Inflammatory macrophage (primary cell): Measurements from ENCODE around the gene NAV2.
"Not testable (repeated sequence)": the region's sequence is repeated elsewhere in the genome, so short reads cannot be mapped to it uniquely, and the experiment has no call there.

Experiments
- DNase-seq, 2 donors: peaks; one replicate each; pipeline ENCODE4 v3.0.0-alpha.2; 2020 to 2022

Gene NAV2

DNA sequence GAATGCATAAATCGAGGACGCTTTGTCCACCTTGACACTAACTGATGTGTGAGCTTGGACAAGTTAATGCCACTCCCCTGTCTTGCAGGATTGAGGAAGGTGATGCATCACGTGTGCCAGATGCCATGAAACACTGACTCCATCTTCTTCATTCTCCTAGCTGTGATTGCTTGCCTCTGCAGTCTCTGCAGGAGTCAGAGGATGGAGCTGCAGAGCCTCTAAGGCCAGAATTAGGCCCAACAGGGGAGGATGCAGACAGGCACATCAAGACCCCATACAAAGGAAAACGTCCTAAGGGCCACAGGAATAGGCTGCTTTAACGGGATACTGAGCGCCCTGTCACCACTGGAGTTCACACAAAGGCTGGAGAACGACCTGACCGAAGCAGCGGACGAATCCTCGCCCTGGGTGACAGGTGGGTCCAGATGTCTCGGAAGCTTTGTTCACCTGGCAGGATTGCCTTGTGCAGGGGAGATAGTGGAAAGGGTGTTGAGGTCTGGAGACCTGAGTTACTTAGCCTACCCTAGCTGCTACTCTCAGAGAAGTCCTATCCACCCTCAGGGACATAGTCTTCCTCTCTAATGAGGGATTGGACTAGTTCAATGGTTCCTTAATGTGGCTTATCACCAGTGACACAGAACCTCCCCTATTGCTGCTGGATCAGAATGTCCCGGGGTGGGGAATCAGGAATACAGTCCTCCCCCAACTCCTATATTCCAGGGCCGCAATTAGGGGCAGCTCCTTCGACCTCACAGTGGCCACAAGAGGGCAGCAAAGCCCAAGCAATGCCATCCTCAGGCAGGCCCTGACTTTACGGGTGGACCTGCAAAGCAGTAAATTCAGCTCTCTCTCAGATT, 415.3 kb downstream of the NAV2 start:
- DNase-seq, result peak; percentile 60 to 69

DNA sequence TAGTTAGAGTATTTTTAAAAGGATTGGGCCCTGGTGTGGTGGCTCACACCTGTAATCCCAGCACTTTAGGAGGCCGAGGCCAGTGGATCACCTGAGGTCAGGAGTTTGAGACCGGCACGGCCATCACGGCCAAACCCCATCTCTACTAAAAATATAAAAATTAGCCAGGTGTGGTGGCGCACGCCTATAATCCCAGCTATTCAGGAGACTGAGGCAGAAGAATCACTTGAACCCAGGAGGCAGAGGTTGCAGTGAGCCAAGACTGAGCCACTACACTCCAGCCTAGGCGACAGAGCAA, 415.8 kb downstream of the NAV2 start:
- not testable (repeated sequence) for DNase-seq

DNA sequence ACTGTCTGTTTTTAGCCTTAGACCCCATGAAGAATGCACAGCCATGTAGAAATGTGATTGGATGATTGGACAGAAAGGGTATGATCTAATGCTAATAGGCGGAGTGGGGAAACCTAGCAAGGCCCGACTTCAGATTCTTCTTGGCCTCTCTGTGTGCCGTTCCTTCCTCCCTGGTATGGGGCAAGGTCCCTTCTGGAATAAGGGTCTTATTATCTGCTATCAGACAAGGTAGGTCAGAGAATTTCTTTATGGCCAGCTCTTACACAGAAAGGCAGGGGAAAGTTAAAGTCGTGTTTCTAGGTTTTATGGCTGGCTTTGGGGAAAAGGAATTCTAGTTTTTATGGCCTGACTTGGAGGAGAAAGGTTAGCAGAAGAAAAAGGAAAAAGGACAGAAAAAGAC, 417.0 kb downstream of the NAV2 start:
- DNase-seq, result no peak

DNA sequence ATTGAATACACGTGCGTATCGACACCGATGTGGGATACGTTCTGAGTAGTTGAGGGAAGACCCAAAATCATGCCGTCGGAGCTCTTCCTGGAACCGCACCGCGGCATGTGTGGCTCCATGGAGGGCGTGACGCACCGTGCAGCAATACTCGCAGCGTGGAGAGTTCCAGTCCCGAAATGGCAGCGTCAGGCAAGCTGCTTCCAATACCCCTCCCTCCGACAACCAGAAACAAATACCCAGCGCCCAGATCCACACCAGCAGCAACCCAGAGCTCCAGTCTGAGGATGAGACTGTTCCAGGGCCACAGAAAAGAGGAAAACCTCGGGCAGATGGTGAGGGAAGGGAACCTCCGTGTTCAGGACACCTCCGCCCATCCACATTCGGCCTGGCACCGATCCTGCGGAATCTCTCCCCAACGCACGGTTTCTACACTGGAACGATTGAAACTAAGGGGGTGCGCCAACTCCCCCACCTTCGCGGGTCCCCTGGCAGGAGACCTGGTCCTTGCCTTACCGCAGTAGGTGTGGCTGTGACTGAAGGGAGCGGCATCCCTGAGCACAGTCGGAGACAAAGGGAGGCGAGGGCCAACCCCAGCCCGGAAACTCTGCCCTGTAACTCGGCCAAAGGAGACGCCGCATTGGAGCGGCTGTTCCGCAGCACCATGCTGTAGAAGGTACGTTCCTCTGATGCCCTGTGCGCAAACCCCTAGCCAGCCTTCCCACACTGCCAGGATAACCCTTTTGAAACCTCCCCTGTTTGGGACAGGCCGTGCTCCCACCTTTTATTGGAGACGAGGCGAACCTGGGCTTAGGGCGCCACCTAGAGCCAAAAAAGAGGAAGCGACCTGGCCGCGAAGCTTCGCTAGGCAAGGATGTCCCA, 419.4 kb downstream of the NAV2 start:
- peak; percentile 15 to 36 for DNase-seq

DNA sequence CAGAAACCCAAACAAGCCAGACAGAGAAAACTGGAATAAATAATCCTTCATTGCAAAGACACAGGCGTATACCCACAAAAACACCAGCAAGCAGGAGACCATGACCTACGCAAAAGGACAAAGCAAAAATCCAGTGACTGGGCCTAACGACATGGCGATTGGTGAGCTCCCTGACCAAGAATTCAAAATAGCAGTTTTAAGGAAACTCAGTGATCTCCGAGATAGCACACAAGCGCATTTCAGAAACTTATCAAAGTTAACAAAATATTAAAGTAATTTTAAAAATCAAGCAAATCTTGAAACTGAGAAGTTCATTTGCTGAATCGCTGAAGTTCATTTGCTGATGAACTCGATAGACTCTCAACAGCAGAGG, 420.0 kb downstream of the NAV2 start:
- DNase-seq, result no peak

DNA sequence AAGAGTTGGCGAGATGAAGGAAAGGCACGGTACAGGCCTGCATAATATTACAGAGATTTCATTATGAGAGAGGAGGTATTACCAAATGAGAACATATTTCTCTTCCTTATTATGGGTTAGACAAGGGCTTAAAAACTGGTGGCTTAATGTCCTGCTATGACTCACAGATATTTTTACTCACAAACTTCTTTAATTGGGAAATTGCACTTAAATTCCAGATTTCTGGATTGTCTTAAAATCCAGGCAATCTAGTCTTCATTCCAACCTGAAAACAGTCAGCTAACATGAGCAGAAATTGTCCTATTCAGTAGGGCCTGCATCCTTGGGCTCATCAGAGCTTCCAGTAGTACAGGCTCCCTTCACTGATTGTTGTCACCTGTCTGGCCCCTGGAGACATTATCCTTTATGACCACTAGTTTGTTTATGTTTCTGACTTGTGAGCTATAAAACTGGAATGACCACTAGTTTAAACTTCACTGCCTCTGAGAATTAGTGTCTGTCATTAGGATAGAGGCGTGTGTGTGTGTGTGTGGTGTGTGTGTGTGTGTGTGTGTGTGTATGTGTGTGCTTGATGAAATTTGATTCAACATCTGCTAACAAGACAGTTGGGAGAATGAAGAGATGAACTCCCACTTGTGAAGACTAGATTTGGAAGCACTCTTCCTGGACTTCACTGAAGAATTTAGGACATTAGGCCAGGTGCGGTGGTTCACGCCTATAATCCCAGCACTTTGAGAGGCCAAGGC, 422.5 kb downstream of the NAV2 start:
- DNase-seq, result no peak

DNA sequence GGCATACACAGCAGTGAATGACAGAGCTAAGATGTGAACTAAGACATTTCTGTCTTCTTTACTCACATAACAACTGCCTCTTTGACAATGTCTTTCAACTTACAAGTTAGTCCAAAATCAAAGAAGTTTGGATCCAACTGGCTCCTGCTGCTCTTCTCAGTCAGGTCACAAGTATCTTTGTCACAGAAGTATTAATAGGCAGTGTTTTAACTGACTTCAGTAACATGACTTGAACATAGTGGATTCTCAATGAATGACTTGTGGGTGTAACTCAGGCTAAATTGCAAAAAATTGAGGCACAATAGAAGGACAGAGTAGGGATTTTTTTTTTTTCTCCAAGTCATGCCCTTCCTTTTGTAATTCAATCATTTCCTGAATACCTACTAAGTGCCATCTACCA, 425.0 kb downstream of the NAV2 start:
- DNase-seq, result no peak

DNA sequence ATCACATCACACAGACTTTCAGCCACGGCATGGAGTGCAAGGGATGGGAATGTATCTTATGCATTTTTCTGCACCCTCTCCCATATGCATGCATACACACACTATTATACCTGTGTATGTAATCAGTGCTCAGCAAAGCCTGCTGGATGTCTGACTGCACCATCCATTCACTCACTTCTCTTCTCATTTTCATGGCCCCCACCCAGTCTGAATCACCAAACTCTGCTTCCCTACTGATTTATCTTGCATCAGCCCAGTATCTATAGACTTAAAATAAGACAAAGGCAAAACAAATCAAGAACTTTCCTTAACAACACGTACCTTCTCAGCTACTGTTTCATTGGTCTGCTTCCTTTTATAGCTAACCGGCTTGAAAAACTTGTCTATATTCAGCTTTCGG, 426.1 kb downstream of the NAV2 start:
- DNase-seq, result no peak

DNA sequence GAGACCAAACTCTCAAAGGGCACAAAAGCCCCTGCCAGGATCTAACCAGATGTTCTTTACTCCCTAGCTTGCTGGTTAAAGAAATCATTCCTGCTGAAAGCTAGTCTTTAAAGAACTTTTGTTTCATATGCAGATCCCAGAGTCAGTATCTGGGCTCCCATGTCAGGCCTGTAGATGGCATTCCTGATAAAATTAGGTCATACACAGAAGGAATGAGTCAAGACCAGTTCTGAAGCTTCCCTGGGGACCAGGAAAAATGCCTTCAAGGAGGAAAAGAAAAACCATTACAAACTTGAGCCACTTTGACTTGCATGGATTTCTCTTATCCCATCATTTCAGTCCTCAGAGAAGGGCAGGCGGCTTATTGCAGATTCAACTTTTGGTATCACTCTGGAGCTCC, 441.7 kb downstream of the NAV2 start:
- DNase-seq, result no peak

- DNase-seq, result no peak
Measured at GRCh38 chr11:20155683-20156279, 443.1 kb downstream of the NAV2 start.

GRCh38 chr11:20156280-20156875, 443.7 kb downstream of the NAV2 start:
- DNase-seq, result no peak

GRCh38 chr11:20156876-20157613, 444.4 kb downstream of the NAV2 start:
- no peak for DNase-seq

DNA sequence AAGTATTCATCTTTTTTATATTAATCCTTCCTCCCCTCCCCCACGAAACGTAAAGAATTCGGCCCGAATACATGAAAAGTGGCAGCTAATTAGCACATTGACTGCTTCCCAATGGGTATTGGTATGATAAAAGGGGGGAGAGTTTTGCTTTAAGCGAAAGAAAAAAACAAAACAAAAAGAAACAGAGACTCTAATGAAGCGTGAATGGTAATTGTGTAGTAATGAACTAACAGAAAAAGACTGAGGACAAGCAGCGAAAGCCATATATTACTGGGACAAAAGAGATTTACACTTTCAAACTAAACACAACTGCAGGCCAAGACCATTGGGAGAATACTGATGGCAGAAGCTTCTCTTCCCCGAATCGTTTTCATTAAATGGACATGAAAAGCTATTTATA, 445.1 kb downstream of the NAV2 start:
- DNase-seq, result no peak

DNA sequence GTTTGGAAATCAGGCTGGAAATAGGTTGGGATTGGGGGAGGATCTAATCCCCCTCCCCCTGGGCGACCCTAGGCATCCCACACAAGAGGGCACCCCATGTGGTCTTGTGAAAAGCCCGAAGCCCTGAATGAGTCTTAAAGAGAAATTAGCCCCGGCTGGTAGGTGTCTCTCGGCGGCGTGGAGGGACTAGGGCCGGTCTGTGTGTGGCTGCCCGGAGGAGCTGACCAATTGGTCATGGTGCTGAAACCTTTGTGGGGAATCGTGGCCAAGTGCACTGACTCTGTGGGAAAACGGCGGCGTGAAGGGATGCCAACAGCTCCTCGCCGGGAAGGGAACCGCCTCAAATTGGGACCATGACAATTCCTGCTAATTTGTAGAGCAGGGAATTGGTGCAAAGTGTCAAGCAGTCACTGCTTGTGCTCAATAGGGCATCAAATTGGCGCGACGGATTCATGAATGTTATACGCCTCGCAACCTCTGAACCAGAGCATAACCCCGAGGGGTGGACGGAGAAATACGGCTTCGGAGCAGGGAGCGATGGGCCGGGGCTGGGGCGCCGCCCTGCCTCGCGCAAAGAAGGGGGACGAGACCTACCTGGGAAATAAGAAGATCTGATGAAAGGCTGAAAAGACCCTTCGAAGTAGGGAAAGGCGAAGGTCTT, 446.1 kb downstream of the NAV2 start:
- peak in 1 of 2 donors; percentile 38 for DNase-seq

GRCh38 chr11:20159466-20160381, 447.1 kb downstream of the NAV2 start:
- DNase-seq, result no peak

DNA sequence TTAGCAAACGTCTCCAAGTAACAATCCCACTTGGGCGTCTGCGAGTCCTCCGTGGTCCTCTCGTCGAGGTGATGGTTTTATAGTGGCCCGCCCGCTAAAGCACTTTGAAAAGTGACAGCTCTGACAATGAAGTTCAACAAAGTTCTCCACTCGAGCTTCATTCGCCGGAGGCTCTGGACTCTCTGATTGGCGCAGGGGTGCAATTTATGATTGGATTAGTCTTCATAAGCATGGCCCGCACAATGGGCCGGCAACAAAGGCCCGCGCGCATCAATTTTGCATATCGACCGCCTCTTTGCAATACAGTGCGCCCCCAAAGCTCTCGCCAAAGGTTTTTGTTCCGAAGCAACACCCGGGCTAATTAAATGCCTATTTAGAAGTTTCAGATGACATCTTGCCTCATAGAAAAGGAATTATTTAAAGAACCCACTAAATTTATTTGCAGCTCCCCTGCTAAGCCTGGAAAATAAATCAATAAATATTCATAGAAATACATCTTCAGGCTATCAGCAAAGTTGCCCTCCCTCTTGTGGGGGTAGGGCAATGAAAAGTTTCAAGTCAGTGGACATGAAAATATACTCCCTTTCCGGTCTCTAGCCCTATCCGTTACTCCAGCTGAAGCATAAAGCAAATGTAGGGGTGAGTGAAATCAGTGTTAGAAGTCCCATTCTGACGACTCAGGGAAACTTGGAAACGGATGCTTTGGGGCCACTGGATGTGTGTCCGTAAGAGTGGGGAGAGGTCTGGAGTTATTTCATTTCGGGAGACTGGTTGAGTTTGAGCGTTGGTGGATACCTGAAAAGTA, 448.0 kb downstream of the NAV2 start, which contains the start of gene DBX1:
Gene DBX1, minus strand, starts transcription at position 51 of the 805 bp plus-strand sequence. CDS start 151 bp downstream, outside the sequence.
- no peak for DNase-seq

DNA sequence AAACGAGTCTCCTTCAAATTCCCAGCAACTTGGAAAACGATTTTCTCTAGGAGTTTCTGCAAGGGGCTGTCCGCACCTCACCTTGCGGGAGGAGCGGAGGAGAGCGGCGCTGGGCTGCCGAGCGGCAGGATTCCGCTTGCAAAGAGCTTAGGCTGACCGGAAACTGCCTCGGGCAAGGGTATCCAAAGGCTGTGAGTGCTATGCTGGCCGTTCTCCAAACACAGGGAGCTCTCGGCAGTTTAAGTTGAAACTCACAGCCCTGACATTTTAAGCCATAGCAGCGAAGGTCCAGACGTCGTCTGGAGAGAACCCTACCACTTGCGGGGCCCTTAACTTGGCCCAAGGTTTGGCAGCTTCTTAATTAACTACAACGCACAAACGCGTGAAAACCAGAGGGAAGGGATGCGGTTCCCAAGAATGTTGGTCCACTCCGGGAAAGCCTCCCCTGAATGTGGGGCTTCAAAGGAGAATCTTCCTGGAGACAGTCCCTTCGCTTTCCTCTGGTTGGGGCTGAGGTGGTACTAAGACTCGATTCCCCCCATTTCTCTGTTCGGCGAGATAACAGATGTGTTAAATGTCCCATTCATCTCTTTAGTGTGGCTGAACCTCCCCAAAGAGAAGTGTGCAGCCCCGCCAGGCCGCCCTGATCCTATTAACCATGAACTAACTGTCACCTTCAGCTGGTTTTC, 448.7 kb downstream of the NAV2 start:
- DNase-seq, result no peak
